BLaER1 (cell line): ENCODE results near the gene PIRT.
A peak's percentile ranks its signal among the peaks of the same experiment; 100 is the strongest.
"Not testable (repeated sequence)": the region's sequence is repeated elsewhere in the genome, so short reads cannot be mapped to it uniquely, and the experiment has no call there.

Experiments used
- H3K27ac ChIP-seq: shearing (Covaris generic); formaldehyde crosslinking; 2 replicates; pipeline ENCODE4 v1.8.1; 2022
- H3K27me3 ChIP-seq: shearing (Covaris generic); formaldehyde crosslinking; 2 replicates; pipeline ENCODE4 v1.8.1; 2022
- H3K36me3 ChIP-seq: shearing (Covaris generic); formaldehyde crosslinking; 2 replicates; pipeline ENCODE4 v1.8.1; 2022
- H3K4me1 ChIP-seq: shearing (Covaris generic); formaldehyde crosslinking; 2 replicates; pipeline ENCODE4 v1.8.1; 2022
- H3K4me2 ChIP-seq: shearing (Covaris generic); formaldehyde crosslinking; 2 replicates; pipeline ENCODE4 v1.8.1; 2022
- H3K4me3 ChIP-seq: shearing (Covaris generic); formaldehyde crosslinking; 2 replicates; pipeline ENCODE4 v1.8.1; 2022
- H3K9ac ChIP-seq: shearing (Covaris generic); formaldehyde crosslinking; 2 replicates; pipeline ENCODE4 v1.8.1; 2022
- H3K9me3 ChIP-seq: shearing (Covaris generic); formaldehyde crosslinking; 2 replicates; pipeline ENCODE4 v1.8.1; 2022
- H4K20me1 ChIP-seq: shearing (Covaris generic); formaldehyde crosslinking; 2 replicates; pipeline ENCODE4 v1.8.1; 2022
- Cebpa-rat ChIP-seq: shearing (Covaris generic); IDR thresholded peaks from 2 replicates; pipeline ENCODE4 v1.8.1; 2022

The PIRT gene

DNA sequence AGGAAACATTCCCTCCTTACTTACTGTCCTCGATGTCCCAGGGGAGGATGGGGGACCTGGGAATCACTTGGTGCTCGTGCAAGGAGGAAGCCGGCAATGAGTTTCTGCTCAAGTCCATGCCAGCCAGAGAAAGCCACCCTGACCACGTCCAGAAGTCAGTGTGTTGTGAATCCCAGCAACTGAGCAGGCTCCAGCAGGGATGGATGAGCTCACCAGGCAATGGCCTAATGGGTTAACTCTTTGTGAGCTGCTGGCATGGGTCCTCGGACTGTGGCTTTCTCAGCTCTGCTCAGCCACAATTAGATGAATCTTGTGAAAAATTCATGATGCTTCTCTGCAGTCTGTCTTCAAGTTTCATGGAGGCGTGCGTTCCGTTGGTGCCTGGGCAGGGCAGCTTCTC lies at the start of gene PIRT:
Gene PIRT, minus strand, starts transcription at position 167 of the 400 bp plus-strand sequence. CDS start 12,442 bp downstream, outside the sequence.
- no peaks in the 10 kb centered on the region for H3K9me3 ChIP-seq
- no peak within 1 kb of the TSS for H3K4me2 ChIP-seq
- no peak within 1 kb of the TSS for H3K27ac ChIP-seq
- H3K4me1 ChIP-seq, result no peaks in the 10 kb centered on the region
- H3K4me3 ChIP-seq, result no peak within 1 kb of the TSS
- no peaks in the 10 kb centered on the region for H4K20me1 ChIP-seq
- H3K36me3 ChIP-seq, result no peaks in the 10 kb centered on the region
- H3K27me3 ChIP-seq, result no peaks in the 10 kb centered on the region
- TF ChIP-seq Cebpa-rat, result no peak
- no peak within 1 kb of the TSS for H3K9ac ChIP-seq

DNA sequence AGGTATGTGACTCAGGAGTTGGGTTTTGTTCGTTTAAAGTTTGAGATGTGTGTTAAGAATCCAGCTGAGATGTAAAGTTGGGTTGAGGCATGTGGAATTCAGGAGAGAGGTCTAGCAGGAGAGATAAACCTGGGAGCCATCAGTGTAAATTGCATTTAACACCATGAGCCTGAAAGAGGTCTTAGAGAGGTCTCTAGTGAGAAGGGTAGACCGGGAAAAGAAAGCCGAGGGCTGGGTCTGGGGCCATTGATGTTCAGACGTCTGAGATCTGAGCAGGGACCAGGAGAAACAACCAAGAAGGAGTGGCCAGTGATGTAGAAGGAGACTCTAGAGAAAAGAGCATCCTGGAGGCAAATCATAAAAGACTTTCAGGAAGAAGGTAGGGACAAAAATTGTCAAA lies 44.1 kb upstream of the PIRT start:
- Histone ChIP-seq H3K9ac (no peak overlapping the region), H3K27ac (no peak overlapping the region), H3K4me3 (no peak overlapping the region), H3K4me1 (no peaks in the 10 kb centered on the region), H3K36me3 (no peaks in the 10 kb centered on the region), H3K27me3 (no peaks in the 10 kb centered on the region), H3K4me2 (no peak overlapping the region), H4K20me1 (no peaks in the 10 kb centered on the region), H3K9me3 (no peaks in the 10 kb centered on the region)
- no peak for TF ChIP-seq Cebpa-rat

DNA sequence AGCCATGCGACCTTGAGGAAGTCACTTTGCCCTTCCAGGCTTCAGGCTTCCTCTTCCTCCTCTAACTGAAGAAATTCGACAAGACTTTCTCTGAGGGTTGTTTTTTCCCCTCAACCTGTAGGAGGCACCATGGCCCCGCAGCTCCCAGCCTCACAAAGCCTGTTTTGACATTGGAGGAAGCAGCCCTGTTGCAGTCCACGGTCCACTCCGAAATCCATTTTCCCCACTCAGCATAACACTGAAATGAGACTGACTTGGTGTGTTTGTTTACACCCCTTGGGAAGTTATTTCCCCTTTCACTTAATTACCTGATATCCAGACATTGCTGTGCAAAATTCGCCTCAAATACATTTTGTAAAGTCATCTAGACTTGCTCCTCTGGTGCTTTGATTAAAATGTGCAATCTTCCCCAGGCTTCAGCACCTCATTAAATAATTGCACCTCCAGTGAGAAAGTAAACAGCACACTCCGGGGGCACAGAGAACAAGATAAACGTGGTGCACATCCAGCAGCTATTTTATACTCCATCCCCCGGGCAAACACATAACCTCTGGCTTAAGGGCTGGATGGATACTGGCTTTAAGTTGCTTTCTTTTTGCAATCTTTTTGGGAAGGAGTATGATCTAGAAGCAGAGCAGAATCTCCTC lies 41.4 kb upstream of the PIRT start:
- Histone ChIP-seq H3K27ac (no peak overlapping the region), H3K27me3 (no peaks in the 10 kb centered on the region), H3K9me3 (no peaks in the 10 kb centered on the region), H3K9ac (no peak overlapping the region), H3K4me2 (no peak overlapping the region), H3K36me3 (no peaks in the 10 kb centered on the region), H3K4me3 (no peak overlapping the region), H4K20me1 (peaks cover 9% of the 10 kb centered on the region; the same call in 1 of the 2 replicates), H3K4me1 (peaks cover 15% of the 10 kb centered on the region)
- no peak for TF ChIP-seq Cebpa-rat

DNA sequence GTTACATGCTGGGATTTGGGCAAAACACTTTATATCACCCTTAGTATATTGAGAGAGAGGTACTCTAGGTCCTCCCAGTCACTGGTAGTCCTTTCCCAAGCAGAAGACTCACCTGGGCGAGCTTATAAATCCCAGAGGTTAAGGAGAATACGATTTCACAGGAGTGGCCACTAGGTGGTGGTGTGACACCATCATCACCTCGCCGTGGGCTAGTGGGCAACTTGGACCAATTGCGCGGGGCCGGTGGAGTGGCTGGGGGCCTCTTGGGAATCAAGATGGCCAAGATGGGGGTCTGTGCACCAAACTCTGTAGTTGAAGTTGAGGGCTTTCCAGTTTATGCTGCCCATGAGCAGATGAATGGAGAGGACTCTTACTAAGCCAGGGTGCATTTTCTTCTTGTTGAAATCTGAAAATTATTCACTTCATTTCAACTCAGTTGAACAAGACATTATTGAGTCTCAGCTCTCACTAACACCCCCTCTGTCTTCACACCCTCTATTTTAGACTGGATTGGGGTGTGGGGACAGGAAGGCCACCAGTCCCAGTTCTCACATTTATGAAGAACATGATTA lies 38.2 kb upstream of the PIRT start:
- no peaks in the 10 kb centered on the region for H3K9me3 ChIP-seq
- H3K4me2 ChIP-seq, result peak overlapping the region; percentile 61
- H3K4me1 ChIP-seq, result peaks cover 15% of the 10 kb centered on the region
- peaks cover 9% of the 10 kb centered on the region; the same call in 1 of the 2 replicates for H4K20me1 ChIP-seq
- H3K27ac ChIP-seq, result no peak overlapping the region
- no peak for TF ChIP-seq Cebpa-rat
- no peaks in the 10 kb centered on the region for H3K27me3 ChIP-seq
- H3K4me3 ChIP-seq, result no peak overlapping the region
- H3K9ac ChIP-seq, result no peak overlapping the region
- no peaks in the 10 kb centered on the region for H3K36me3 ChIP-seq

DNA sequence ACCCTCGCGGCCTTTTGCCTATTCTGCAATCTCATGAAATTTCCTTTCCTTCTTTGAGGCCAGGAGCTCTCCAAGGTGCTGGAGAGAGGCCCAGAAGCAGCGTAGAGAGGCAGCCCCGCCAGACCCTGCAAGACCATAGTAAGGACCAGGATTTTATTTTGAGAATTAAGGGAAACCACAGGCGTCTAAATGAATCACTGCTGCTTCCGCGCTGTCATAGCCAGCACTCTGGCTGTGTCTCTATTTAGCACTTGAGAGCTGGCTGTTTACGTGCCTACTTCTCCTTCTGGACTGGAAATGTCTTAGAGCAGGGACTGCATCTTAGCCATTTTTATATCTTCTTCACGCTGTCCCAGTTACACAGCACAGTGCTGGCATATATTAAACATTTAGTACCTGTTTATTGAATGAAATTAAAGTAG lies 37.6 kb upstream of the PIRT start:
- no peak overlapping the region for H3K27ac ChIP-seq
- peak overlapping the region; percentile 61 for H3K4me2 ChIP-seq
- no peaks in the 10 kb centered on the region for H3K27me3 ChIP-seq
- H3K9me3 ChIP-seq, result no peaks in the 10 kb centered on the region
- no peaks in the 10 kb centered on the region for H3K36me3 ChIP-seq
- H3K4me1 ChIP-seq, result peaks cover 15% of the 10 kb centered on the region
- H4K20me1 ChIP-seq, result peaks cover 9% of the 10 kb centered on the region; the same call in 1 of the 2 replicates
- H3K4me3 ChIP-seq, result no peak overlapping the region
- no peak for TF ChIP-seq Cebpa-rat
- no peak overlapping the region for H3K9ac ChIP-seq

DNA sequence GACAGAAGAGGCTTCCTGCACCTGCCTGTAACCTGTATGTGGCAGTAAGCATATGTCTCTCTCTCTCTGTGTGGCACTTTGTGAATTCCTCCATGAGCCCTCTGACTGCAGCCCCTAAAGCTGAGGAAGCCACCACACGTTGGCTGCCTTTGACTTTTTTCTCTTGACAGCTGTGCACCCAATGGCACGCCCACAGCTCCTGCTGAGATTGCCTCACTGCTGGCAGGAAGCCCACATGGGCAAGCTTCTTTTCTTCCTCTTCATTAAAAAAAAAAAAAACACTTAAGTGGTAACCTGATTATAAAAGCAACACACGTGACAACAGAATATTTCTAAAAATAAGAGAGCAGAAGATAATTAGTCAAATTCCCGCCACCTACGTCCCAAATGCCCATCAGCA lies 34.0 kb upstream of the PIRT start:
- TF ChIP-seq Cebpa-rat, result no peak
- Histone ChIP-seq H3K36me3 (no peaks in the 10 kb centered on the region), H3K27me3 (no peaks in the 10 kb centered on the region), H3K4me1 (peaks cover 15% of the 10 kb centered on the region), H3K4me2 (no peak overlapping the region), H3K27ac (no peak overlapping the region), H4K20me1 (peaks cover 9% of the 10 kb centered on the region; the same call in 1 of the 2 replicates), H3K9ac (no peak overlapping the region), H3K9me3 (peaks cover 11% of the 10 kb centered on the region; the same call in 1 of the 2 replicates), H3K4me3 (no peak overlapping the region)

DNA sequence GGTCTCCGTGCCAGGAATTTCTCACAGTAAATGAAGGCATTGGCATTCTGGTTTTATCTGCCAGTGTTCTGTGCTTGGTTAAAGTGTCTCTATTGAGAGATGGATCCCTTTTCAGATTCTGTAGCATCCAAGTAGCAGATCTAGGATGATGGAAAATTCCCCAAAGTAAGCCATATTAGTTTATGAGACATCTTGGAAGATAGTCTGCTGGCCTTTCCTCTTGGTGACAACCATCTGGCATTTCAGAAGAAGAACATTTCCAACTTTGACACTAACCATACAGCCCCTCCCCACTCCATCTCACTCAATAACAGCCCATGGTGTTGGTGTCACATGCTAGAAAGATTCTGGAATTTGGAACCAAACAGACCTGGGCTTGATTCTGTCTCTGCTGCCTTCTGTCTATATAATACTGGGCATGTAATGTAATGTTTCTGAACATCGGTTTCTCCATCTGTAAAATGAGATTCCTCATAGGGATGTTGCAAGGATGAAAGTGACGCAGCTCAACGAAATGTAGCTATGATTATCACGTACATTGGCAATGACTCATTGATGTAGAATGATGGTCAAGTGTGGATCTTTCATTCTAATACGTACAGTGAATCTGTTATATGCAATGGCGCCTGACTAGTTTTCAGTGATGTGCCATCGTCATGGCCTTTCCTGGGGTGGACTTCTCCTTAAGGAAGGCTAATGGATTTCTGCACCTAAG lies 32.6 kb upstream of the PIRT start:
- H3K4me1 ChIP-seq, result peaks cover 7% of the 10 kb centered on the region
- H3K27ac ChIP-seq, result no peak overlapping the region
- H3K4me3 ChIP-seq, result no peak overlapping the region
- H3K27me3 ChIP-seq, result no peaks in the 10 kb centered on the region
- peaks cover 12% of the 10 kb centered on the region; the same call in 1 of the 2 replicates for H3K9me3 ChIP-seq
- no peak overlapping the region for H3K4me2 ChIP-seq
- no peak overlapping the region for H3K9ac ChIP-seq
- no peak for TF ChIP-seq Cebpa-rat
- H4K20me1 ChIP-seq, result peaks cover 1% of the 10 kb centered on the region; the same call in 1 of the 2 replicates
- no peaks in the 10 kb centered on the region for H3K36me3 ChIP-seq

DNA sequence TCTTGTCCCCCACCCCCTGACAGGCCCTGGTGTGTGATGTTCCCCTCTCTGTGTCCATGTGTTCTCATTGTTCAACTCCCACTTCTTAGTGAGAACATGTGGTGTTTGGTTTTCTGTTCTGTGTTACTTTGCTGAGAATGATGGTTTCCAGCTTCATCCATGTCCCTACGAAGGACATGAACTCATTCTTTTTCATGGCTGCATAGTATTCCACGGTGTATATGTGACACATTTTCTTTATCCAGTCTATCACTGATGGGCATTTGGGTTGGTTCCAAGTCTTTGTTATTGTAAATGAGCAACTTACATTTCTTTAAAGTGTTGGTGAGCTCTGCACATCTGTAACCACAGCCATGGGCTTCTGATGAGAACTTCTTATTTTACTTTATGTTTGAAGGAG lies 30.9 kb upstream of the PIRT start:
- peaks cover 12% of the 10 kb centered on the region; the same call in 1 of the 2 replicates for H3K9me3 ChIP-seq
- H3K9ac ChIP-seq, H3K4me2 ChIP-seq, H3K27me3 ChIP-seq, H3K36me3 ChIP-seq, H3K4me1 ChIP-seq, H3K4me3 ChIP-seq, H4K20me1 ChIP-seq, H3K27ac ChIP-seq: not testable (repeated sequence)

DNA sequence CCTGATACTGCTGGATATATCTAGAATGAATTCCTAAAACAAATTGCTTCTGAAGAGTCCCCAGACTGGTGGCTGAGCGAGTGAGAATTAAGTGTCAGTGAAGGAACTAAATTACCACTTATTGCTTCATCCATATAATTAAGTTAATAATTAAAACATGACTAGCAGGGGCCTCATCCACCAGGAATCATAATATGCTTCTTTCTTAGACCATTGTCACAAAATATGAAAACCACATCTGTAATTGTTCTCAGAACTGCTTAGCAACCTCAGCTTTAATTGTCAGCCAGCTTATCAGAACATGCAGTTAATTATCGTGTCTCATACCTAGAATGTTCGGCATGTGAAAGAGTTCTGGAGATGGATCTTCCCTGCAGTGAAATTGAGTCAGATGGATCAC lies 21.2 kb upstream of the PIRT start:
- H3K4me1 ChIP-seq, result no peaks in the 10 kb centered on the region
- H3K27me3 ChIP-seq, result no peaks in the 10 kb centered on the region
- H3K36me3 ChIP-seq, result no peaks in the 10 kb centered on the region
- no peak overlapping the region for H3K4me2 ChIP-seq
- no peaks in the 10 kb centered on the region for H3K9me3 ChIP-seq
- no peak overlapping the region for H3K4me3 ChIP-seq
- no peak overlapping the region for H3K27ac ChIP-seq
- no peak overlapping the region for H3K9ac ChIP-seq
- no peak for TF ChIP-seq Cebpa-rat
- no peaks in the 10 kb centered on the region for H4K20me1 ChIP-seq

DNA sequence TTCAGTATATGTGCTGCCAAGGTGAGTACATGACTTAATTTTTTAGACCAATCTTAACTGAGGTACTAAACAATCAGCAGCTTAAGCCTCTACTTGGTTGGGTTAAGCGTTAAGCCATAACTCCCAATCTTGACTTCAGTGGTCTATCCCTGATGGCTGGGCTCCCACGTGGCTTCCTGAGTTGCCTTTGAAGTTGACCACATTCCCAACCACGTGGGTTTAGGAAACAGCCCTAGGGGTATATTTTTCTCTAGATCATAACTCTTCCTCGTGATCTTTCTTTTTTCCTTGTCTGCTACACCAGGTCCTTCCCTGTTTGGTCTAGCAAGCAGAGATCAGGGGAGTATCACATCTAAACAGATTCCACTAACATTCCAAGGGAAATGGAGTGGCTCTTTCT lies 20.1 kb upstream of the PIRT start:
- H3K27me3 ChIP-seq, result no peaks in the 10 kb centered on the region
- no peaks in the 10 kb centered on the region for H4K20me1 ChIP-seq
- no peaks in the 10 kb centered on the region for H3K36me3 ChIP-seq
- H3K4me2 ChIP-seq, result no peak overlapping the region
- TF ChIP-seq Cebpa-rat, result no peak
- H3K9me3 ChIP-seq, result no peaks in the 10 kb centered on the region
- H3K4me3 ChIP-seq, result no peak overlapping the region
- no peak overlapping the region for H3K9ac ChIP-seq
- H3K27ac ChIP-seq, result no peak overlapping the region
- H3K4me1 ChIP-seq, result no peaks in the 10 kb centered on the region

DNA sequence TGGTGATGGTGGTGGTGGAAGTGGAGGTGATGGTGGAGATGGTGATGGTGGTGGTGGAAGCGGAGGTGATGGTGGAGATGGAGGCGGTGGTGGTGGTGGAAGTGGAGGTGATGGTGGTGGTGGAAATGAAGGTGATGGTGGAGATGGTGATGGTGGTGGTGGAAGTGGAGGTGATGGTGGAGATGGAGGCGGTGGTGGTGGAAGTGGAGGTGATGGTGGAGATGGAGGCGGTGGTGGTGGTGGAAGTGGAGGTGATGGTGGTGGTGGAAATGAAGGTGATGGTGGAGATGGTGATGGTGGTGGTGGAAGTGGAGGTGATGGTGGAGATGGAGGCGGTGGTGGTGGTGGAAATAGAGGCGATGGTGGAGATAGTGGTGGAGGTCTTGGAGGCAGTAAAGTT lies 8.7 kb upstream of the PIRT start:
- not testable (repeated sequence) for H3K27ac ChIP-seq, H3K9me3 ChIP-seq, H3K4me2 ChIP-seq, H3K27me3 ChIP-seq, H3K9ac ChIP-seq, H3K4me3 ChIP-seq, H3K36me3 ChIP-seq, H4K20me1 ChIP-seq
- H3K4me1 ChIP-seq, result peaks cover 10% of the 10 kb centered on the region
